Esophagus squamous epithelium (tissue), 4 donors: ENCODE measurements around the gene EEF1AKMT3.

Experiments used
- CTCF ChIP-seq, 6 experiments: fragments of 450-650 bp in 4 of 6; fragments of 200-600 bp in 2 of 6; sonication (generic) in 2 of 6; IDR thresholded peaks; one replicate each; pipeline ENCODE4 v1.5.1; 2016 to 2019; ENCODE audit warnings: antibody characterized with exemption in 6 of 6, mild to moderate bottlenecking in 4 of 6, moderate library complexity in 4 of 6
- POLR2A ChIP-seq, 4 donors: fragments of 450-650 bp; IDR thresholded peaks; one replicate each; pipeline ENCODE4 v1.6.1; 2017; ENCODE audit warnings: antibody characterized with exemption in 4 of 4, mild to moderate bottlenecking in 4 of 4, moderate library complexity in 3 of 4

- no peak for TF ChIP-seq CTCF (IDR thresholded peaks at IDR 0.05)
- no peak for TF ChIP-seq POLR2A (IDR thresholded peaks at IDR 0.05)
These were observed 48.8 kb upstream of the EEF1AKMT3 start for GRCh38 chr12:57723630-57723962.
